GM12801 (cell line): ENCODE results near the gene P4HTM.

ENCODE experiments used
- CTCF ChIP-seq: IDR thresholded peaks from one replicate; pipeline ENCODE4 v1.5.1; 2011; ENCODE audit warnings: control low read depth; ENCODE audit not compliant: insufficient read length; ENCODE audit errors: extremely low read depth

Gene P4HTM

GRCh38 chr3:49006408-49007067 is 16.5 kb downstream of the P4HTM start:
- TF ChIP-seq CTCF: no peak

- TF ChIP-seq CTCF: no peak
Observed at GRCh38 chr3:49007068-49007770, 17.2 kb downstream of the P4HTM start, which contains the start of gene WDR6. TSS of gene WDR6 (plus strand) at chr3:49007391. CDS start at chr3:49007432, 41 bp downstream.

- TF ChIP-seq CTCF: no peak
Observed at GRCh38 chr3:49007771-49008528, 17.9 kb downstream of the P4HTM start.

- TF ChIP-seq CTCF: no peak
Observed at GRCh38 chr3:49009396-49009795, 19.4 kb downstream of the P4HTM start.

GRCh38 chr3:49012441-49013017 is 22.5 kb downstream of the P4HTM start:
- TF ChIP-seq CTCF: no peak

GRCh38 chr3:49013113-49013737 is 23.2 kb downstream of the P4HTM start:
- no peak for TF ChIP-seq CTCF
